Measurements from ENCODE around the gene STAT4.
"Not testable (repeated sequence)": the region's sequence is repeated elsewhere in the genome, so short reads cannot be mapped to it uniquely, and the experiment has no call there.

Gene STAT4

DNA sequence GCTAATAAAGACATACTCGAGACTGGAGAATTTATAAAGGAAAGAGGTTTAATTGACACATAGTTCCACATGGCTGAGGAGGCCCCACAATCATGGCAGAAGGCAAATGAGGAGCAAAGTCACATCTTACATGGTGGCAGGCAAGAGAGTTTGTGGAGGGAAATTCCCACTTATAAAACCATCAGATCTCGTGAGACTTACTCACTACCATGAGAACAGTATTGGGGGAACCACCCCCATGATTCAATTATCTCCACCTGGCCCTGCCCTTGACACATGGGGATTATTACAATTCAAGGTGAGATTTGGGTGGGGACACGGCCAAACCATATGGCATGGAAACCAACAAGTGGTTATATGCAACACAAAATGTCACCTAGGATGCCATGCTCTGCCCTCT, 155.5 kb downstream of the STAT4 start:
- DNase-seq (ENCODE audit: low read depth, low spot score): not testable (repeated sequence)

DNA sequence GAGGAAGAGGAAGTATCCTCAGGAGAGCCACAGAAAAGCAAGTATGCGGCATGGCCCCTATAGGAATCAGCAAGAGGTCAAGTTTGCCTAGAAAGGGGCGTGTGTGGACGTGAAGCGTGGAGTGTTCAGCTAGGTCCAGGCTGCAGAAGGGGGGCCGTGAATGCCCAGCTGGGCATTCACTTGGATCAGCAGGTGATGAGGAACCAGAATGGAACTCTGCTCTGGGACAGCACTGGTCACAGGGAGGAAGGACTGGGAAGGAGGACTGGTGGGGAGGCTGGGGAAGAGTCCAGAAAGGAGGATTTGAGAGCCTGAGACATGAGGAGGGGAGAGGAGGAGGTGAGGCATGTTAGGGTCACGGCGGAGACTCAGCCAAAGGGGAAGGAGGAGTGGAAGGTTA, 156.6 kb downstream of the STAT4 start:
- no peak for DNase-seq (ENCODE audit: low read depth, low spot score)

DNA sequence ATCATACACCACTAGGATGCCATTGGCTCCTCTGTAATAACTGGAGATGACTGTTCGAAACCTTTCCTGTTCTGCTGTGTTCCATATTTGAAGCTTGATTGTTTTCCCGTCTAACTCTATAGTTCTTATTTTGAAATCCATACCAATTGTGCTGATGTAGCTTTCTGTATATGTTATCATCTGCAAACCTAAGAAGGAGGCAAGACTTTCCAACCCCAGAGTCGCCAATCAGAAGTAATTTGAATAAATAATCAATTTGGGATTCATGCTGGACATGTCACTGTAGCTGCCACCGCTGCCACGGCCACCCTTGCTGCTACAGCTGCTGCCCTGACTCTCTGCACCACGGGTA, 157.5 kb downstream of the STAT4 start:
- DNase-seq (ENCODE audit: low read depth, low spot score): no peak

DNA sequence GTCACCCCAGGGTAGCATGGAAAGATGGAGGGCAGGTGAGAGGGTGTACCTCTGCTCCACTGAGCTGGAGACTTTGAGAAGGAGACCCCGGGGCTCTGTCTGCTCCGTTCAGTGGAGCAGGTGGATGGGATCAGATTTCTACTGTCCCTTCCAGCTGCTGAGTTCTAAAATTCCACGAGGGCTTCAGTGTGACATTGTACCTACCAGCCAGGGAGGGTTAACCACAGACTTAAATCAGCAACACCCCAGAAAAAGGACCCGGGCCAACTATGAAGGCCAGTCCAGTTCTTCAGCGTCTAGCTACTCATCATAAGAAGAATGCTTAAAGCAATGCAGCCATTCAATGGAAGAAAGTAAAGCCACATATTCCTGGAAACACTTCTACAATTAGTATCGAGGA, 160.7 kb downstream of the STAT4 start:
- DNase-seq (ENCODE audit: low read depth, low spot score): no peak

DNA sequence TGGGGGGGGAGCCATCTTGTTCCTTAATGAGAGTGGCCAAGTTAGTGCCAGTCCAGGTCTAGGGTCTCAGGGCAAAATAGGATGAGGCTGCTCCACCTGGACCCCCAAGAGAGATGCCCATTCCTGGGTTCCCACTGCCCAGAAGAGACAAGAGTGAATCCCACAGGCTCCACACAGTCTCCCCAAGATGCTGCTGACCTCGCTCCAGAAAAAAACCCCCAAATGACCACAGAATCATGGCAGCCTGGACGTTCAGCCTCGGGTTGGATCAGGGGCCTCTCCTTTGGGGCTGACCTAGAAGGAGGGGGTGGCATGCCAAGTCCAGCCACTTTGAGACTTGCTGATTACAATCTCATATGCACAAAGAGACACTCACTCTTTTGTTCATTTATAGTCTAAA, 161.9 kb downstream of the STAT4 start:
- DNase-seq (ENCODE audit: low read depth, low spot score): no peak

DNA sequence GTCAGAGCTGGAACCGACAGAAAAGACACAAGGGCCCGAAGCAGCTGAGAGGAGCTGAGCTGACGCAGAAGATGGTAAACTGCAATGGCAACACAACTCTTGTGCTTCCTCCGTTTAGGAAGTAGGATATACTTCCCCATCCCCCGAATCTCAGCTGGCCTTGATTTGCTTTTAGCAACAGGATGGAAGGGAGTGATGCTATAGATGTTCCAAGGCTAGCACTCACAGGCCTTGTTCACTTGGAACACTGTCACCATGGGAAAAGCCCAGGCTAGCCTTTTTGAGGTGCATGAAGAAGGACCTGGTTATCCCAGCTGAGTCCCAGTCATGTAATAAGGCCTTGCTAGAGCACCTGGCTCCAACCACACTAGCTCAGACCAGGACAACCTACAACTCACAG, 162.9 kb downstream of the STAT4 start:
- DNase-seq (ENCODE audit: low read depth, low spot score): no peak

DNA sequence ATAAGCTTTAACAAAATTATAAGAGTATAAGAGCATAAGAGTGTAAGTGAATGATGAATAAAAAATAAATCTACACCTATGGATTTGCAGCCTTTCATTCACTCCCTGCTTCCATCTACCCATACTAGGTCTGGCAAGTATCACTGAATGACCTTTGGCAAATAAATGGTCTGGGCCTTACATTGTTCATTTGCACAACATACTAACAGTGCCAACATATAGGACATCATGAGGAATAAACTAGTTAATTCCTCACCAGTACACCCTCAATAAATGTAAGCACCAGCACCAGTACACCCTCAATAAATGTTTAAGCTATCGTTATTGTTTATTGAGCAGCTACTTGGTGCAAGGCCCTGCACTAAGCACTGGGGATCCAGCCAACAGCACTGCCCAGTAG, 163.7 kb downstream of the STAT4 start:
- DNase-seq (ENCODE audit: low read depth, low spot score): no peak

DNA sequence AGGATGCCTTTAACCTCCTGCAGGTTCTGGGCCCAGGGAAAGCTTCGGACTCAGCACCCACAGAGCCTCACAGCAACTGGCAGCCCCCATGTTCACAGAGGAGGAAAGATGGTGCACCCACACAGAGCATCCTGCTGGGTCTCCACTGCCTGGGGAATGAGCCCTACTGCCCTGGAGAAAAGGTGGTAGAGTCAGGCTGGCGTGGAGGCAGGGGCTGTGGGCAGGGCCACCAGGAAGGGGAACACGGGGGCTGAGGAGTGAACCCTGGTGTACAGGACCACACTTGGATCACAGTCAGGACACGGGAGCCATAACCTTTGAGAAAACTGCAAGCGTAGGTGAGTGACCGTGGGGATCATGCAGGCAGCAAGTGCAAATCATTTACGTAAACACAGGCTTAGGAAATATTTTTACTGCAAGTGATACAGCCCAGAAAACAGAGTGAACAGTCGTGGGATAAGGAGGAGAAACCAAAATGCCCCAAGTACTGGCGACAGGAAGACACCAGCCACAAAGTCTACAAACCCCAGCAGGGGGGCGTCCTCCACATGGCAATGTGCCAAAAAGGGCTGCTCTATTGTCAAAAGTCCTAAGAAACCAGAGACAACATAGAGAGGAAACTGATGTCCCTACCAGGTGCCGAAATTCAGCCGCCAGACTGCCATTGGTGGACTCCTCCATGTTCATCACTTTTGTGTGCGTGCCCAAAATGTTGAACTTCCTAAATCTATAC, 164.4 kb downstream of the STAT4 start:
- DNase-seq (ENCODE audit: low read depth, low spot score): no peak

DNA sequence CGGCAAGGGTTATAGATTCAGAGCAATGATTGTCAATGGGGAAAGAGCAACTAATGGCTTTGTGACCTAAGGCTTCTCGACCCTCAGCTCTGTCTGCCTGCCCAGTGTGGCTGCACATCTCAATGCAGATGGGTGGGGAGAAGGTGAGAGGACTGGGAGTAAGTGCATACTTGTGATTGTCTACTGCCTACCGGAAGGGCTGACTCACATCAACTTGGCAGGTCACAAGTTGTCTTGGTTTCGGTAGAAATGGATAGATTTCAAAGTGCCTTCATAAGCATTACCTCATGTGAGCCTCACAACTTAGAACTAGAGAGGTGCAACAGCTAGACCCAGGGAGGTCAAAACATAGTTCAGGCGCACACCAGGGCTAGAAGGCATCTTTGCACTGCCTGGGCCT, 166.2 kb downstream of the STAT4 start:
- peak; percentile 76 for DNase-seq (ENCODE audit: low read depth, low spot score)

DNA sequence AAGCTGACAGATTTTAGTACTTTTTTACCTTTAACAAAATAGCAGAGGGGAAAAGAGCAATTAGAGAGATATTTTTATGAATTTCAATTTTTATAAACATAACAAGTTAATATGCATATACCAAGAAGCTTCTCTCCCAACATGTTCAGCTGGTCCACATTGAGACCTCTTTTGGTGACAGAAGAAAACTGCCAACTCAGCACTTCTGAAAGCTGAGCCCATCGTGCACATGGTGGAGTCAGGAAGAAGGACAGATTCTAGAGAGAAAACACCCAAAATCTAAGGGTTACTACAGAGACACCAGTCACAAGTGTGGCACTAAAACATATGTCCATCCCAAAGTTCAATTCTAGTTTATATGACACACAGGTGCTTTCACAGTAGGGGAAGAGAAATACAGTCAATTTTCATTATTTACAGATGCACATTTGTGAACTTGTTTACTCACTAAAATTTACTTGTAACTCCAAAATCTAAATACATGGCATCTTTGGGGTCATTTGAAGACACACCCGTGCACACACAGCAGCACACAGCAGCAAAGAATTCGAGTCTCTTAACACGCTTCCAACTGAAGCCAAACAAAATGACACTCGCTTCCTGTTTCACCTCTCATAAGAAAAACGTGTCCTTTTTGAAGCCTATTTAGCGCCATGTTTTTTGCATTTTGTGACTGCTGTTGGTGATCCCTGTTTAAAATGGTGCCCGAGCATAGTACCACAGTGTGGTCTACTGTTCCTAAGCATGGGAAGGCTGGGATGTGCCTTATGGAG, 168.3 kb downstream of the STAT4 start:
- no peak for DNase-seq (ENCODE audit: low read depth, low spot score)

DNA sequence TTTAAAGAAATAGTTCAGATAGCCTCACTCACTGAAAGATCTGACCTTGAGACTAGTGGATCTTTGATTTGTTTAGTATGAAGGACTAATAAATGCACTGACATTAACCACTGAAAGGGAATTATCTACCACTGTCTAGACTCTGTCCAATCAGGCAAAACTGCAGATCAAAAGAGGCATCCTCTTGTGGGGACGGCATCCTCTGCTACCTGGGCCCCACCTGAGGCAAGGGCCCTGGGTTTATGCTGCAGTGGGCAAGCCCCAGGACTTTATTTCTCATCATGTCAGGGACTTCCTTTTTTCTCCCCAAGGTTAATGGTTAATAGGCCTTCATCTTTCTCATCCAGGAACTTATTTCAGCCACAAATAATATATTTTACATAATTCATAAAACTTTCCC, 169.1 kb downstream of the STAT4 start:
- DNase-seq (ENCODE audit: low read depth, low spot score): no peak

DNA sequence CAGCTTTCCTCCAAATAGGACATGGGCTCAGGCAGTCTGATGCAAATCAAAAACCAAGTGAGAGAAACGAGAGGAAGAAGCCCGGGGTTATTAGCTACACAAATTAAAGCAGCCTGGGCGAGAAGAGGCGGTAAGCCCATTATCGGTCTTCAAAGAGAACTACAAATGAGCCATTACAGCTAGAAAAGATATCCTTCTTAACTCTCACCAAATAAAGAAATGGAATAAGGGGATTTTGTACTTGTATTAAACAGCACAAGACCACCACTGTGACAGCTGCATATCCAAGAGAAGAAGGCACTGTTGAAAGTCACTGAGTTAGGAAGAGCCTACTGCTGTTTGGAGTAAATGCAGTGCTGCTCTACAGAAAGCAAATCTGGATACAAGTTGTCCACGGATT, 169.5 kb downstream of the STAT4 start:
- DNase-seq (ENCODE audit: low read depth, low spot score): no peak

DNA sequence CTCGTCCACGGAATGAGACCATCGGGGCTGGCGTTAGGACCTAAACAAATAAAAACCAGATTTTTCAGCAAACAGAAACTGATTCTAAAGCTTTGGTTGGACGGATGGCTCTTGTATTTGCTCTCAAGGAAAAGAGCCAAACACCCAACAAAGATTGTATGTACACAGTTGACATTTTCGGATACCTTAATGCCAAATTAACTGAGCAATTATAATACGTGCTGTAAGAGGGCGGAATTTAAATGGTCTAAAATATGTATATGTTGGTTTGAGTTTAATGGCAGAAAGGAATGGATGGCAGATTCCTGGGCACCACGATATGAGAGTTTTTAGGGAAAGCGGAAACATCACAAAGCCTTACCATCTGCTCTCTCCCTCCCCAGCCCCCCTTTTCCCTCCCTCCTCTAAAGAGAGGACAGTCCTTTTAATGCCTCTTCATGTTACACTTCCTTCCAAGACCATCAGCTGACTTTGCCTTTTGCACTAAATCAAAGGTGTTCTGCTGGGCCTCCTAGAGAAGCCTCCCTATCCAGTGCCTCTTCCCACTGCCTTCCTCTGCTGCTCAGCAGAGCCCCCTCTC, 170.1 kb downstream of the STAT4 start:
- DNase-seq (ENCODE audit: low read depth, low spot score): no peak

DNA sequence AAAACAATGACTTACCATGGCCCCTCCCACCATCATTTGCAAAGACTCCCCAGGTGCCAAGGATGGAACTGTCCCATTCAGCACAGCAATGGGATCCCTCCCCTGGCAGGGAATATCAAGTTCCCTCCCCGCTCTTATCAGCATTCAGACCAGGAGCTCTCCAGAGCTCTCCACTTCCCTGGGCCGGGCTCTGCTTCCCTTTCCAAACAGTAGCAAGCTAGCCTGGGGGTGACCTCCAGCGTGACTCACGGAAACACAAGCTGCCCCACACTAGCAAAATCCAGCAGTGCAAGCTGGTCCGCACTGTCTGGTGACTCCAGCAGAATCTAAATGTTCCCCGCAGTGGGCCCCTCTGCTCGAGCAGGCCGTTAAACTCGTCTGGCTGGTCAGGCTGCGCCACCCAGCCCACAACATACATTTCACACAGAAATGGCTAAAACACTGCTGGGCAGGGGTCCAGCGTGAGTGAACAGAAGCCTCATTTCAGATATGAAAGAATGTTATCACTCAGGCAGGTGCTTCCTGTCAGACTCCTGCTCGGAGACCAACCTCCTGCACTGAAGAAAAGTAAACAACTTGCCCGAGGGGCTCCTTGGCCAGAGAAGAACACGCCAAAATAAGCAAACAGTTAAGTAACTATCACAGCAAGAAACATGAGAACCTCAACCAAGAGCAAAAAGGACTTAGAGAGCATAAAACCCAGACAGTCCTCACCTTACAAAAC, 170.7 kb downstream of the STAT4 start:
- peak; percentile 58 for DNase-seq (ENCODE audit: low read depth, low spot score)
